HepG2 (cell line): ENCODE results near the gene SMIM45.

ENCODE experiments used
- ATAC-seq: fragments of 200-7000 bp; cut with Tn5 transposase; 3 replicates; pipeline ENCODE4 v1.9.1; 2020; ENCODE audit warnings: mild to moderate bottlenecking, moderate library complexity
- BruUV-seq: library from RNA; stranded (reverse); fragments of 400-500 nt; replicated peaks from 2 replicates; lab custom pipeline; 2021; lab: Mats Ljungman, UMichigan
- CTCF ChIA-PET: fragments of 300-600 bp; formaldehyde crosslinking; extraction: SDS; loops from one replicate; lab custom pipeline; 2021; ENCODE audit warnings: low total read pairs, inconsistent platforms, low intra/inter-chr PET ratio; lab: Yijun Ruan, JAX
- POLR2A ChIA-PET: fragments of 350-600 bp; sonication (Branson Sonifier 250); formaldehyde crosslinking; loops from one replicate; lab custom pipeline; 2020; ENCODE audit warnings: antibody characterized with exemption, inconsistent platforms; lab: Yijun Ruan, JAX
- DNase-seq: peaks from one replicate; pipeline ENCODE4 v3.0.0-alpha.2; 2015; ENCODE audit warnings: low spot score
- FAIRE-seq: peaks from 3 replicates; lab custom pipeline; 2011; peaks lifted over from hg19 to GRCh38; lab: Jason Lieb, UNC
- H2AFZ ChIP-seq: one replicate; pipeline ENCODE4 v1.6.1; 2011; ENCODE audit warnings: low read length, inconsistent platforms
- H3K27ac ChIP-seq: fragments of 300-600 bp; 3 replicates; pipeline ENCODE4 v1.8.0; 2011; ENCODE audit warnings: mixed run types, mild to moderate bottlenecking, mixed read lengths, low read length, inconsistent platforms; ENCODE audit not compliant: insufficient read depth; ENCODE audit errors: extremely low read length
- H3K27me3 ChIP-seq, 2 experiments: fragments of 200-600 bp in 1 of 2; 2 replicates in 1 of 2; 3 replicates in 1 of 2; pipeline versions ENCODE4 v1.6.0 to v1.8.0; 2011; ENCODE audit warnings: low read length in 2 of 2, mild to moderate bottlenecking in 2 of 2, moderate library complexity in 2 of 2, inconsistent platforms in 1 of 2; ENCODE audit not compliant: insufficient read depth in 2 of 2, control insufficient read depth in 1 of 2
- H3K36me3 ChIP-seq, 2 experiments: fragments of 200-600 bp in 1 of 2; replicated peaks in 1 of 2; 2 replicates in 1 of 2; 3 replicates in 1 of 2; pipeline versions ENCODE4 v1.5.1 to v1.8.0; 2011; ENCODE audit warnings: low read length in 2 of 2, inconsistent platforms in 1 of 2; ENCODE audit not compliant: insufficient read depth in 2 of 2, control insufficient read depth in 1 of 2
- H3K4me1 ChIP-seq: 2 replicates; pipeline ENCODE4 v1.5.1; 2012; ENCODE audit warnings: low read length, inconsistent platforms; ENCODE audit not compliant: insufficient read depth
- H3K4me2 ChIP-seq: 2 replicates; pipeline ENCODE4 v1.6.0; 2011; ENCODE audit warnings: low read depth, low read length, inconsistent platforms
- H3K4me3 ChIP-seq, 3 experiments: fragments of 200-600 bp in 1 of 3; sonication (generic), shearing (Covaris generic) in 1 of 3; replicated peaks in 1 of 3; 2 replicates each; pipeline ENCODE4 v1.5.1; 2011 to 2016; ENCODE audit warnings: low read length in 3 of 3, inconsistent platforms in 2 of 3, low read depth in 2 of 3, mild to moderate bottlenecking in 2 of 3, control low read depth in 1 of 3, mixed read lengths in 1 of 3; ENCODE audit not compliant: insufficient read depth in 1 of 3
- H3K79me2 ChIP-seq: one replicate; pipeline ENCODE4 v1.6.1; 2011; ENCODE audit warnings: low read length, inconsistent platforms; ENCODE audit not compliant: insufficient read depth
- H3K9ac ChIP-seq: 2 replicates; pipeline ENCODE4 v1.6.0; 2011; ENCODE audit warnings: mild to moderate bottlenecking, low read depth, low read length, inconsistent platforms; ENCODE audit not compliant: insufficient read depth
- H3K9me3 ChIP-seq: 2 replicates; pipeline ENCODE4 v1.5.1; 2012; ENCODE audit warnings: mild to moderate bottlenecking, low read length
- H4K20me1 ChIP-seq: 2 replicates; pipeline ENCODE4 v1.6.0; 2011; ENCODE audit warnings: inconsistent platforms, mild to moderate bottlenecking, low read length, moderate library complexity; ENCODE audit not compliant: insufficient read depth
- ATAD3A ChIP-seq: sonication (generic); formaldehyde crosslinking; IDR thresholded peaks from 2 replicates; pipeline ENCODE4 v1.4.0; 2020; ENCODE audit warnings: missing genetic modification reagents
- CCAR2 ChIP-seq: fragments of 200-400 bp; formaldehyde crosslinking; optimal IDR thresholded peaks from 2 replicates; pipeline ENCODE3; 2018; ENCODE audit warnings: low read depth, mild to moderate bottlenecking, low read length, moderate library complexity
- ELF4 ChIP-seq: sonication (generic); formaldehyde crosslinking; IDR thresholded peaks from 2 replicates; pipeline ENCODE4 v1.5.0; 2020; ENCODE audit warnings: missing genetic modification reagents, mild to moderate bottlenecking, moderate library complexity, borderline replicate concordance
- FOXP1 ChIP-seq, 2 experiments: fragments of 450-650 bp in 1 of 2; IDR thresholded peaks; 2 replicates each; pipeline ENCODE4 v1.6.1; 2017 to 2018; ENCODE audit warnings: antibody characterized with exemption in 1 of 2
- HOXA9 ChIP-seq: sonication (generic); formaldehyde crosslinking; IDR thresholded peaks from 2 replicates; pipeline ENCODE4 v1.8.1; 2022; ENCODE audit warnings: missing genetic modification reagents, mild to moderate bottlenecking, moderate library complexity, borderline replicate concordance
- KLF15 ChIP-seq: sonication (generic); formaldehyde crosslinking; IDR thresholded peaks from 2 replicates; pipeline ENCODE4 v1.8.1; 2023; ENCODE audit warnings: borderline replicate concordance, mild to moderate bottlenecking, inconsistent platforms, missing genetic modification reagents, mixed read lengths
- POGZ ChIP-seq: sonication (generic); formaldehyde crosslinking; IDR thresholded peaks from 2 replicates; pipeline ENCODE4 v1.4.0; 2020; ENCODE audit warnings: mild to moderate bottlenecking, missing genetic modification reagents
- ZNF260 ChIP-seq: sonication (generic); formaldehyde crosslinking; IDR thresholded peaks from 2 replicates; pipeline ENCODE4 v1.4.0; 2020; ENCODE audit warnings: missing genetic modification reagents, low read depth, mild to moderate bottlenecking, borderline replicate concordance
- ZNF317 ChIP-seq: sonication (generic); formaldehyde crosslinking; IDR thresholded peaks from 2 replicates; pipeline ENCODE4 v1.5.0; 2020; ENCODE audit warnings: mild to moderate bottlenecking, missing genetic modification reagents
- ZNF574 ChIP-seq: sonication (generic); formaldehyde crosslinking; IDR thresholded peaks from 2 replicates; pipeline ENCODE4 v1.4.0; 2020; ENCODE audit warnings: missing genetic modification reagents
- ZNF749 ChIP-seq: sonication (generic); formaldehyde crosslinking; IDR thresholded peaks from 2 replicates; pipeline ENCODE4 v1.8.0; 2022; ENCODE audit warnings: mild to moderate bottlenecking, missing genetic modification reagents, moderate library complexity, borderline replicate concordance
- ZNF841 ChIP-seq: sonication (generic); formaldehyde crosslinking; IDR thresholded peaks from 2 replicates; pipeline ENCODE4 v1.8.1; 2023; ENCODE audit warnings: missing genetic modification reagents, borderline replicate concordance
- WGBS: methylation state at CpG from one replicate; pipeline ENCODE4 v1.1.6; 2017; ENCODE audit warnings: low lambda C conversion rate; 5-methylcytosine and 5-hydroxymethylcytosine counted together
- in situ Hi-C: cut with HindIII; loops from 2 replicates; pipeline ENCODE4 v1.10.0; 2017; ENCODE audit warnings: low pct_unique_long_range_greater_than_20kb; ENCODE audit not compliant: extremely low pct_ligation_motif_present
- intact Hi-C: fragments of 100-400 bp; cut with micrococcal nuclease; formaldehyde crosslinking; loops from one replicate; pipeline ENCODE4 v1.10.0; 2022; ENCODE audit not compliant: unreplicated experiment

The SMIM45 gene

GRCh38 chr22:41910050-41911000 lies 41.6 kb upstream of the SMIM45 start (continued):
- TF ChIP-seq ZNF574: no peak
- TF ChIP-seq ATAD3A (CRISPR knock-in tag): no peak
- no peak for TF ChIP-seq FOXP1 (IDR thresholded peaks at IDR 0.05)
- TF ChIP-seq FOXP1 (CRISPR knock-in tag; IDR thresholded peaks at IDR 0.05): no peak

GRCh38 chr22:41911001-41911611 lies 40.8 kb upstream of the SMIM45 start:
- CTCF ChIA-PET: no interaction called here
- 31% methylated on average over 15 of the region's 37 CpGs for WGBS
- Histone ChIP-seq H3K79me2 (no peaks in the 10 kb centered on the region), H3K4me3 (peak overlapping the region in 1 of 3 experiments; percentile 52; a peak in 2 of 6 replicates)
- no TSS peak for BruUV-seq
- no peak for TF ChIP-seq ZNF749 (CRISPR knock-in tag)
- TF ChIP-seq ZNF260 (CRISPR knock-in tag): no peak
- no peak for TF ChIP-seq ELF4 (CRISPR knock-in tag)
- TF ChIP-seq KLF15 (CRISPR knock-in tag): no peak
- TF ChIP-seq ZNF841: no peak
- no peak for TF ChIP-seq ZNF317 (CRISPR knock-in tag)
- no peak for TF ChIP-seq CCAR2
- no peak for TF ChIP-seq HOXA9 (CRISPR knock-in tag)
- TF ChIP-seq POGZ (CRISPR knock-in tag): no peak
- TF ChIP-seq, all 625 proteins: peak for 0
- H3K9ac ChIP-seq: no peak overlapping the region
- H3K27ac ChIP-seq: no peak overlapping the region
- H4K20me1 ChIP-seq: peaks cover 41% of the 10 kb centered on the region
- H3K4me2 ChIP-seq: peak overlapping the region; percentile 61; the same call in 1 of the 2 replicates
- no peak overlapping the region for H2AFZ ChIP-seq
- no peaks in the 10 kb centered on the region for H3K36me3 ChIP-seq
- peaks cover 23 to 52% of the 10 kb centered on the region in 2 experiments for H3K27me3 ChIP-seq
- intact Hi-C loops: no loop called here
- in situ Hi-C loops: no loop called here
- POLR2A ChIA-PET: interaction anchor here (0.6 kb wide), 1 partner anchor 25 kb away, joined by 3 read pairs; no protein-coding TSS in a partner anchor
- FAIRE-seq (no peak), ATAC-seq (no peak), DNase-seq (no peak)
- H3K9me3 ChIP-seq: no peaks in the 10 kb centered on the region
- peaks cover 7% of the 10 kb centered on the region; the same call in 1 of the 2 replicates for H3K4me1 ChIP-seq
